Stimulated activated CD4-positive, alpha-beta T cell treated with anti-CD3 and anti-CD28 coated beads, Interleukin-15, amount 100 ng/mL, for 1 hour (primary cell): ENCODE results near the gene CERK.
"Not testable (repeated sequence)": the region's sequence is repeated elsewhere in the genome, so short reads cannot be mapped to it uniquely, and the experiment has no call there.

Source experiments
- DNase-seq, 2 donors: peaks; one replicate each; pipeline ENCODE4 v3.0.0-alpha.2; 2020; ENCODE audit warnings: low read depth in 1 of 2, low spot score in 1 of 2

Gene CERK

DNA sequence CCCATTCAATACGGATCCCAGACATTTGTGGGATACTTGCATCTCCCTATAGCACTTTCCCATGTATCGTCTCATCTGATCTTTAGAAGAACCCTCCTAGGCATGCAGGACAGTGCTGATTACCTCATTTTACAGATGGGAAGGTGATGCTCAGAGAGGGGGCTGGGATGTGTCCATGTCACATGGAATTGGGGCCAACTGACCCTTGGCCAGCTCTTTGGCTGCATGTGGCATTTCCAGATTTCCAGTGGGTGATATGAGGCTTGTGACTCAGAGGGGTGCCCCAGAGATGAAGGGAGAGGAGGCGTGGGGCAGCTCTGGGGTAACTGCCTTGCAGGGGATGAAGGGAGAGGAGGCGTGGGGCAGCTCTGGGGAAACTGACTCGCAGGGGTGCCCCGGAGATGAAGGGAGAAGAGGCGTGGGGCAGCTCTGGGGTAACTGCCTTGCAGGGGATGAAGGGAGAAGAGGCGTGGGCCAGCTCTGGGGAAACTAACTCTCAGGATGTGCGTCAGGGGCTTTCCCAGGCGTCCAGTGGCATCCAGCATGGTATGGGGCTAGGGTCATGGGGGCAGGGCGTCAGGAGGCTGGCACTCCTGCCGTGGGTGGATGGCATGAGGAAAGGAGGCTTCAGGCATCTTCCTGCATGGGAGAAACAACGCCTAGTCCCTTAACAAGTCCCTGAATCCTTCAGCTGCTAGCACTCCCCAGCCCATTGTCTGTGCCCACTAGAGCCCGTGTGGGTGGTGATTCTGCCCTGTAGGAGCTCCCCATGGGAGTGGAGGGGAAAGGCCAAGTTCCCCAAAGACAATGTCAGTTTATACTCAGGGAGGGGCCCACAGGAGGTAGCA, 11.9 kb upstream of the CERK start:
- DNase-seq = no peak

DNA sequence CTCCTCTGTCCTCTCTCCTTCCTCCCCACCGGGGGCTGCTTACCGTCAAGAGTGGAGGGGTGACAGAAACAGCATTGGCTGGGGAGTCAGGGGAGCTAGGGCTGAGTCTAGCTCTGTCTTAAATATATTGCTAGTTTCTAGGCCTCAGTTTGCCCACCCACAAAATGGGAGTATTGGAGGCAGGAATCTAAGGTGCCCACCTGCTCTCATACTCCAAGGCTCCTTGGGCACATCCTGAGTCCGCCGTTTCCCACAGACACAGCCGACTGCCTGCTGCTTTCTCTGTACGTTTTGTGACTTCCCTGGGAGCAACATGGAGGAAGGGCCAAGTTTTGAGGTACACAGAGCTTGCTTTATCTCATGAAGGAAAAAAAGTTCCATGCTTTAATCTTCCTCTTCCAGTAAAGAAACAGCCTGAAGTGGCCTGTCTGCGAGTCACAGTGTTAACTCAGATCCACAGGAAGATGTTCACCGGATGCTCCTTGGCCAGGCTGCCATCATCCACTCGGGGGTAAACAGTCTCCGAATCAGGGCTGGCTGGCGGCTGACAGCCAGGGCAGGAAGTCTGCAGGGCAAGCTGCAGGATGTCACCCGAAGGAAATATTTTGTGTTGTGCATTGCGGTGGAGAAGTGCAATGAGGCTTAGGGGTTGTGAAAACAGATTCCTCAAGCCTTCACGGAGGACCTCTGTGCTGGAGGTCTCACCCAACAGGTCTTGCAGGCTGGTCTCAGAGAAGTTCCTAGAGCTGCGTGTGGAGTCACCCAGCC, 11.0 kb upstream of the CERK start:
- peak in 1 of 2 donors; percentile 55 for DNase-seq

DNA sequence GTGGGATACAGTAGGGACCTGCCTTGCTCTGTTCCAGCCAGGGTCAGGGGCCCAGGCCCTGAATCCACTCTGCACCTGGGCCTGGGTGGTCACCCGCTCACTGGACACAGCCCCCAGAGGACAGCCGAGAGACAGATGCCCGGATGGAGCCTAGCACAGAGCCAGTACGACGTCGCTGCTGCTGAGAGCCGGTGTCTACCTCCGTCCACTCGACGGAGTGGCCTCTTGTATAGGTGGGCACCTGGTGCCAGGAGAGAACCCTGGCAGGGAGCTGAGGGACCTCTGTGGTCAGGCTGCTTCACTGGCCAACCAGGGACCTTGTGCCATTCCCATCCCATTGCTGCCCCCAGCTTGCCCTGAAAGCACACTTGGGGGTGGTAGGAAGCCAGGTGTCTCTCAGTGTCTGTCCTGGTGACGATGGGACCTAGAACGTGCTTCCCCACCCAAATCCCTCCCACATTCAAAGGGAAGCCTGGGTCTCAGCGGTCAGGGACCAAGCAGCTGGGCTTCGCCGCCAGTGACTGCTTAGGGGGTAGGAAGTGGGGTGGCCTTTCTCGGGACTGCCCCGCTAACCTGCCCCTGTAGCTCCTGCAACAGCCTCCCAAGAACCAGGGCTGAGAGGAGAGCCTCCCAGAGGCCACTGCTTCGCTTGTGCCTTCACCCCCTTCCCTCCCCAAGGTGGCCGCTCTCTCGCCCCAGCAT, 10.3 kb upstream of the CERK start:
- DNase-seq = no peak

DNA sequence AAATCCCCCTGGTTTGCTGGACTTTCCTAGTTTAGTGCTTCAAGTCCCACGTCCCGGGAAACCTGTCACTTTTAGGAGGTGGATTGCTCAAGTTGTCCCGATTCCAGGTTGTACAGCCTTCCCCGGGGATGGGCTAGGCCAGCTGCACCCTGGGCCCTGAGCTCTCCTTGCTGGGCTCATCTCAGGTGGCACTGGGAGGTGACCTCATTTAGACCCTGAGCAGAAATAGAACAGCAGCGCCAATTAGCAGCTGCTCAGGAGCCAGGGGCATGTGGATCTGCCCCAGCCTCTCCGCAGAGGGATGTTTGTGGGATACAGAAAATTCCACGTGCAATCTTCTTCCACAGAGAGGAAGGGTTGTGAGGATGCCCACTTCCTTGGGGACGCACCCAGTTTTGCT, 9.6 kb upstream of the CERK start:
- DNase-seq = no peak

DNA sequence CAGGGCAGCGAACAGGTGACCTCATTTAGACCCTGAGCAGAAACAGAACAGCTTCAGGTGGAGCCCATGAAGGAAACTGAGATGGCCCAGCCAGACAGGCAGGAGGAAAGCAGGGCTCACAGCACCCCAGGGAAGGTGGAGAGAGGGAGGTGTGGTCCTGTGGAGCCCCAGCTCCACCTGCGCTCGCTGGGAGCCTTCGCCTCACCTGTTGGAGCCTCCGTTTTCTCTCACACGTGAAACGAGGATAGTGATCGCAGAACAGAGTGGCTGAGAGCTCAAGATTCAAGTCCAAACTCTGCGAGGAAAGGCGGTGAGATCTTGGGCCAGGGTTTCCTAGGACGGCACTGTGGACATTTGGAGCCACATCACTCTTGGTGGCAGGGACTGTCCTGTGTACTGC, 8.6 kb upstream of the CERK start:
- no peak for DNase-seq

DNA sequence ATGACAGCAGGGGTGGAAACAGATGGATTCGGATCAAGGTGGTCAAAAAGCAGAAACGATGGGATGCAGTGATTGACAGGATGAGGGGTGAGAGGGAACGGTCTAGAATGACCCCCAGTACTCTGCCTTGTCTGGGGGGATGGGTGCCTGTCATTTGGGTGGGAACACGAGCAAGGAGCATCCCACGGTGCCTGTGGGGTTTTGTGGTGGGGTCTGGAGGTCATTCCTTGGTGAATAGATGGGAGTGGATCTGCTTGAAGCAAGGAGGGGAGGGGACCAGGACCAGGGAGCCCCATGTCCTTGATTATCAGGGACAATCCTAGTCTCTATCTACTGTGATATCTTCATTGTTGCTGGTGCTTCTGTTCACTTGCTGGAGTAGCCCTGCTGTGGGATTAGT, 8.1 kb upstream of the CERK start:
- no peak for DNase-seq

DNA sequence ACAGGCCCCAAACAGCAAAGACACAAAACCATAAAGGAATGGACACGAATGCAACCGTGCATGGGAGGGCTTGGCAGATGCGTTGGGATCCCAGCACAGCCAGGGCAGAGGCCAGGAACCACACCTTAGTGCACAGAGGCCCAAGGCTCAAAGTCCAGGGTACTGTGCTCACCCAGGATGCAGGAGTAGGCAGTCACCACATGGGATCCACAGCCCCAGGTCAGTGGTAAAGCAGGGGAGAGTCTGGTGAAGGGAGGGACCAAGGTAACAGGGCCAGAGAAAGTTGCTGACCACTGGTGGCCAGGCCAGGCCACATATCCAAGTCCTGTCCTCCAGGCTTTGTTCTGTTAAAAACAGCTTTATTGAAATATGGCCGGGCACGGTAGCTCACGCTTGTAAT, 6.5 kb upstream of the CERK start:
- no peak for DNase-seq

DNA sequence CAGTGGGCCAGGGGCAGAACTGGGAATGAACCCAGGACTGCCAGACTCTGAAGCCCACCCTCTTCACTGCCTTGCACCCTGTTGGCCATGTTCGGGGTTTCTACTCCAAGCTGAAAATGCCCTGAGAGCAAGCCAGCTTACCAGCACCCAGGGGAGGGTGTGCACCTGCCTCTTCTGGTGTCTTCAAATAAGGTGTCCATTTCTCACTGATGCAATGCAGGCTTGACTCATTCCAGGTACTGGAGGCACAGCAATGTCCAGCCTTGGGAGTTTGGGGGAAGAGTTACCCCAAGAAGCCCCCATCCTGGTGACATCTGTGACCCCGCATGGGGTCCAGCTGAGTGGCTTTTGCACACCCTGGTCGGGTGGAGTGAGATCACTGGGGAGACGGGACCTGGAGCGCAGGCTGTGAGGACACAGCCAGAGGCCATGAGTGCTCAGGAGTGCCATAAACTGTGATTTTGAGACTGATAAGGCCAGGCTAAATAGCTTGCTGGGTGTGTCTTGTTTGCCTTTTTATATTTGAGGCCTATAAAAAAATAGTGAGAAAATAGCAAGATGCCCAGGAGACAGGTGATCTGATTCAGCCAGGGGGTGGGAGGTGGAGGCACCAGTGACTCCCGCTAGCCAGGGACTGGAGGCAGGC, 4.6 kb upstream of the CERK start:
- no peak for DNase-seq

DNA sequence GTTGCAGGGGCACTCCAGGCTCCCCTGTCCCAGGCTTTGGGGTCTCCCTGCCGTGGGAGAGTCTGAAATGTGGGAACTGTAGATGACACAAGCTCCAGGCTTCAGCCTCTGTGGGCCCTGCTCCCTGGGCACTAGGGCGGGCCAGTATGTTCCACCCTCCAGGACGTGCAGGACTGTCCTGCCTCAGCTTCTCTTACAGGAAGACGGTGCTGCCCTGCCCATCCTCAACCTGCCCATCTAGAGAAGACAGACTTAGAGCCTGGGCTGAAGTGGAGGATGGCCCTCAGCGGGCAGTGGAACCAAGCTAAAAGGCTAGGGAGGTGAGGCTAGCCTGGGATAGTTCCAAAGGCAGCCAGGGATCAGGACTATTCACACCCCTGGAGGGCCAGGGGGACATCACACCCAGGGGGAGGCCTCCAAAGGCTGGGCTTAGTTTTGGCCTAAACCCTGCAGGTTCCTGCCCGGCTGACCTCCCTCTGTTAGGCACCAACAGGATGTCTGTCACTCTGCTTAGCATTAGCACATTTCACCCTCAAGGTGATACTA, 4.0 kb upstream of the CERK start:
- DNase-seq = no peak

DNA sequence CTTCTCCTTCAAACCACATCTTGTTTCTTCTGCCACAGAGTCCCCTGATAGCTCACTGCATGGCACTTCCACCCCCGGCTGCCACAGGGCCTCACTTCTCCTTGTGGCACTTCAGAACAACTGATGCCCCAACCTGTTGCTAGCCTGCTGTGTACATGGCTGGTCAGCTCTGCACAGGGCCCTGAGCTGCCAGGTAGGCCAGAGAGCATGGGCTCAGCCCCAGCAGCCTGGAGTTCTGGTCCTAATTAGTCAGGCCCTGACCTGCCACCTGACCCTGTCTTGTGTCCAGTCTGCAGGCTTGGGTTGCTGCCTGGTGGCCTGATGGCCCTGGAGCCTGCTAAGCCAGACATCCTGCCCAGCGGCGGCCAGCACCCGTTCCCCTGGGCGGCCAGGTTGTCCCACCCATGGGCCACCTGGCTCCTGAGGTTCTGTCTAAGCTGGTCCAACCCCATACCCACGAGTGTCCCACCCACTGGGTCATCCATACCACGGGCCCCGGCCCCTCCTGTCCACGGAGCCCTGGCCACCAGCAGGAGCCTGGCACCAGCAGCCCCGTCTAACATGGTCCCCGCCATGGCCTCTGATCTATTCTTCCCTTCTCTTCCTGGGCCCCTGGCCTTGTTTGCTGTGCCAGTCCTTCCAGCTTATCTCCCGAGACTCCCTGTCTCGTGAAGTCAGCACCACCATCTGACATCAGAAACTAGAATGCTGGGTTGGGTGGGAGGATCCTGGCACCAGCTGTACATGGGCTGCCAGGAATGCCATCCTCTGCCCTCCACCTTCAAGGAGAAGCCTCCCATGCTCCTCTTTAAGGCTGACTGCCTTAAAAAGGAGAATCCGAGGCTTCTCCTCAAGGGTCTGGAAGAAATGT, 3.1 kb upstream of the CERK start:
- DNase-seq = no peak

DNA sequence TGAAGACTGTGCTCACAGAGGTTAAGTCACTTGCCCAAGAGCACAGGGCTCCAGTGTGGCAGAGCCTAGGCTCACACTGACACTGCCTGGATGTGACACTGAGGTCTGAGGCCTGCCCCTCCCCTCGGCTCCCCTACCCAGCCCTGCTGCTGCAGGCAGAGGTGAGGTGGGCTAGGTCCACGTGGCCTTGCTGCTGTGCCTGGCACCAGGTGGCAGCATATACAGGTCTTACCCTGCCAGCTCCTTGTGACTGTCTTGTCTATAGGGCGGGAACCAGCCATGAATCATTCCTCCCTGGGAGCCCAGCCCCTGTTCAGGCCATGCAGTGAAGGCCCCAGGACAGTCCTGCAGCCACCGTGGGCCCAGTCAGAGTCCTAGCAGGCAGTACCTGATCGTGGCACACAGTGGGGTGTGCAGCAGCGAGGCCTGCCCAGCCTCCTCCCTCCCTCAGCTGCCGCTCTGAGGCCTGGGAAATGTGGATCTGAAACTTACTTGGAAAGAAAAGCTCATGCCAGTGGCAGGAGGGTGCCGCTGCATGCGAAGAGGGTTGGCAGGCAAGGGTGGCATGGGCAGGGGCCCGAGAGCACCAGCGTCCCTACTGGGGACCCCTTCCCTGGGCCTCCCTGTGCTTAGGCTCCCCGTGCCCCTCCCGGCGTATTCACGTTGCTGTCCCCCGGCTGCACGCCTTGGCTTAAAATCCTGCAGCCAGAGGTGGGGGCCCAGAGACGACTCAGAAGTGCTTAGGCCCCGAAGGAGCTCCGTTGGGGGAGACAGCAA, 1.2 kb upstream of the CERK start:
- peak in 1 of 2 donors; percentile 50 for DNase-seq

DNA sequence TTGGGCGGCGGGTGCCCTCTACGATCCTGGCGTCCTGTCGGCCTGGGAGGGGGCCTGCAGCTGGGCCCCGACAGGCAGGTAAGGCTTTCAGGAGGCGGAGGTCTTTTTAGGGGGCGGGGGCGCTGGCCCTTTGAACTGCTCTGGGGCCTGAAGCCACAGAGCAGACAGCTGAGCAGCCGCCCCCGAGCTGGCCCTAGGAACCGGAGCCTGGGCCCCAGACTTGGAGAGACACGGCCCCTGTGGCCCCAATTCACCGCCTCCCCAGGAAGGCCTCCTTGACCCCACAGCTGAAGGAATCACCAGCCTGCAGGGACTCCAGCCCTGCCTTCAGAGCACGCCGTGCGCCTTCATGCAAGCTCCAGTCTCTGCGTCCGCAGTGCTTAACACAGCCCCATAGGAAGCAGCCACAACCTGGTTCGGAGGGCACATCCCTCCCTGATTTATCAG, 618 bp upstream of the CERK start:
- no peak for DNase-seq

DNA sequence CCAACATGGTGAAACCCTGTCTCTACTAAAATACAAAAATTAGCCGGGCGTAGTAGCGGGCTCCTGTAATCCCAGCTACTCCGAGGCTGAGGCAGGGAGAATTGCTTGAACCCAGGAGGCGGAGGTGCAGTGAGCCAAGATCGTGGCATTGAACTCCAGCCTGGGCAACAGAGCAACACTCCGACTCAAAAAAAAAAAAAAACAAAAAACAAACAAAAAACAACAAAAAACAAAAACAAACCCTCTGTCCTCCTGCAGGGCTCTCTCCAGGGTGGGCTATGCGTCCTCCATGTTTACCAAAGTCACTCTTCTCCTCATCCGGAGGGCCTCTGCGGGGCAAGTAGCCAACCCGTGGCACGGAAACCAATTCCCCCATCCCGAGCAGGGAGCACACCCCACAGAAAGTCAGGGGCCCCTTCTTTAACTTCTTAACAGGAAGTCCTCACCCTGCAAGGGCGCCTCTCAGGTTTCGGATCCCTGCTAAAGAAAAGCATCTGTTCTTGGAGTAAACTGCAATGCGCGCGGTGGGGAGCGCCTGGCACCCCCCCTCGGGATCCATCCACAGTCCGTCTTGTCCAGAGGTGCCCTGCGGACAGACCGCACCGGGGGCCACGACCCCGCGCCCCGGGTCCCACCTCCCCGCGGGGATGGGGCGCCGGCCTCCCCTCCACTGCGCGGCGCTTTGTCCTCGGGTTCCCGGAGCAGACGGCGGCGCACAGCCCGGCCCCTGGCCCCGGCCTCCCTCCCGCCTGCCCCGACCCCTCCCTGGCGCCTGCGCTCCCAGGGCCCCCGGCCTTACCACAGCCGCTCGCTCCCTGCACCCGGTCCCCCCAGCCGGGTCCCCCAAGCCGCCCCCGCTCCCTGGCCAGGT, 712 bp downstream of the CERK start:
- peak in 1 of 2 donors; percentile 30 for DNase-seq

DNA sequence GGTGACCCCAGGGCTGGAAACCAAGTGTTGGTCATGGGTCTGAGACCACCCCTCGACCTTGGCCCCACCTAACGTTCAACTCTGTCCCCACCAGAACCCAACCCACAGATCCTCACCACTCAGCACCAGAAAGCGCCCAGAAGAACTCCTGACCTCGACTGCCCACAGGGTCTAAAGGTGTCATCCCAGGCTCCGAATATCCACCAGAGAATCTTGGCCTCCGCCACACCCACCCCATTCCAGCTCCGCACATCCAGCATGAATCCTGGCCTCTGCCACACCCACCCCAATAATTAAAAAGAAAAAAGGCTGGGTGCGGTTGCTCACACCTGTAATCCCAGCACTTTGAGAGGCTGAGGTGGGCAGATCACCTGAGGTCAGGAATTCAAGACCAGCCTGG, 1.3 kb downstream of the CERK start:
- no peak for DNase-seq

DNA sequence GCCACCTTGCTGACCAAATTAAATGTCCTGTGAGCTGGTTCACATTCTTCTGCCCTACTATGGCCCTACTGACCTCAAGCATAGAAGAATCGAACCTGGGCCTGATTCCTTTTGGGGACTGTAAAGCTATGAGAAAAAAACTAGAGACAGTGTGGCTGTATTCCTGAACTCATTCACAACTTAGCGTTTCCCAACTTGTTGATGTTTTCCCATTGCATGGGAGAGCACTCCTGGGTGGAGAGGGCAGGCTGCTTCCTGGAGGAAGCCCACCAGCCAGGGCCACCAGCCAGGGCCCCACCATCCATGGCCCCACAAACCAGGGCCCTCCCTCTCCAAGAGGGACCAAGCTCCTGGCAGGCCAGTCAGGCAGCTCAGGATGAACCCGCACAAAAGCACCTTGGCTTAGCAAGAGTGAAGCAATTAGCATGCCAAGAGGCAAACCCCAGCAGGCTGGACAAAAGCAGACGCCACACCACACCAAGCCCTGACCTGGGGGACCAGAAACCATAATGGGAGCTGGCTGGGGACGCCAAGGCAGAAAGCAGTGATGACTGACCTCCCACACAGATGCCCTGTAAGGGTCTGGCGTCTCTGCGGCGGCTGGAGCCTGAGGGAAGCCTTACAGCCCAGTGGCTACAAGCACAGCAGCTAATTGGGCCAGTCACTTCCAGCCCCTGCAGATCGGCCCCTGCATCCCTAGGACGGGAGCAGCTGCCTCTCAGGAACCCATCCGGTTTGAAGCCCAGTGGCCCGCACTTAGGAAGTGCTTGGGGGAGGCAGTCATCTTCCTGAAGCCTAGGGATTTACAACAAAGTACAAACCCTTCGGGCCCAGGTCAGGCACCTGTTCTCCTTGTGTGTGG, 2.1 kb downstream of the CERK start:
- DNase-seq = no peak

DNA sequence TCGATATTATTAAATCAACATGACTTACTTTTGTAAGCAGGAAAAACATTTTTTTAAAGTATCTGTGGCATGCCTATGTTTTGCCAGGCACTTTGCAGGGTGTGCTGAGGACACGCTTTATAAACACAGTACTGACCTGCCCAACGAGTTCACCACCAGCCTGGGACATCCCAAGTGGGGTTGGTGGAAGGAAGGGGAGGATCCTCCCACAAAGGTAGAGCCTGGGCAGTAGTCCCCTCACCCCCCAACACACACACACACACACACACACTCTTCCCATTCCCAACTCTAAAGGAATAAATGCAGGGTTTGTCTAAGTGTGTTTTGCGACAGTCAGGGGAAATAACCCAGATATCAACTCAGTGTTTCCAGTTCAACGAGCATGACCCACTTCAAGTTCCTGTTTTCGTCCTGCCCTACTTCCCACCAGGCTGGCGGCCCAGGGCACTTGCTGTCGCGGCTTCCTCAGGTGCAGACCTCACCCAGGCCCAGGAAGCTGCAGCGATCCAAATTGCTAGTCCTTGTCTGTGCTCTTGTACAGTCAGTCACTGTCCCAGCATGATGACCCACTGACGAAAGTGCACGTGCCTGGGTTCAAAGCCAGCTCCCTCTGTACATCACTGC, 3.1 kb downstream of the CERK start:
- DNase-seq = peak in 1 of 2 donors; percentile 52

DNA sequence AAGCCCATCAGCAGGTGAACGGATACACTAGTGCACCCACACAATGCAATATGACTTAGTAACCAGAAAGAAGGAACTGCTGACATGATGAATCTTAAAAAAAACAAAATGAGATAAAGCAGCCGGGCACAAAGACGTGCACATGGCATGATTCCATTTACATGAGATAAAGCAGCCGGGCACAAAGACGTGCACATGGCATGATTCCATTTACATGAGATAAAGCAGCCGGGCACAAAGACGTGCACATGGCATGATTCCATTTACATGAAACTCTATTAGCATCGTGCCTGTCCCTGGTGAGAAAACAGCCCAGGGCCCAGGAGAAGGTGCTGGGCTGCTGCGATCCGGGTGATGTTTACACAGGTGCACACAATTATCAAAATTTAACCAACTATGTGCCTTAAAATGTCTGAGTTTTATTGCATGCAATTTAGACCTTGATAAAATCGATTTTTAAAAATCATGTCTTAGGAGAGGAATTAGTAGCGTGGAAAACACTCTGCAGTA, 3.8 kb downstream of the CERK start:
- DNase-seq = not testable (repeated sequence)
